GM21786 (cell line): ENCODE measurements around the gene ITGB1BP2.
"Not testable (repeated sequence)": the region's sequence is repeated elsewhere in the genome, so short reads cannot be mapped to it uniquely, and the experiment has no call there.

Experiments used
- ATAC-seq: cut with Tn5 transposase; IDR thresholded peaks from one replicate; pipeline ENCODE4 v1.9.1; 2021; ENCODE audit not compliant: unreplicated experiment

Gene ITGB1BP2

DNA sequence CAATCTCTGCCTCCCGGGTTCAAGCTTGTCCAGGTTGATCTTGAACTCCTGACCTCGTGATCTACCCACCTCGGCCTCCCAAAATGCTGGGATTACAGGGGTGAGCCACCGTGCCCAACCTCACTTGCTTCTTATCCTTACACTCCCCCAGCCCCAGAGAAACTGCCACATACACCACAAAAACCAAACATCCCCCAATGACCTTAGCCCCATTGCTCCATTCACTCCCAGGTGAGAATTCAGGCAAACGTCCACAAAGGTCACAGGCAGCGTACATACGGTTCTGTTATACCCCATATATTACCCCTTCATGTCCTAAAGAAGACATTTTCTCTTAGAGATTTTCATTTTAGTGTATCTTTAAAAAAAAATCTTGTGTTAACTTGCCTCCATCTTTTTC is 1.1 kb upstream of the ITGB1BP2 start:
- ATAC-seq = not testable (repeated sequence)

DNA sequence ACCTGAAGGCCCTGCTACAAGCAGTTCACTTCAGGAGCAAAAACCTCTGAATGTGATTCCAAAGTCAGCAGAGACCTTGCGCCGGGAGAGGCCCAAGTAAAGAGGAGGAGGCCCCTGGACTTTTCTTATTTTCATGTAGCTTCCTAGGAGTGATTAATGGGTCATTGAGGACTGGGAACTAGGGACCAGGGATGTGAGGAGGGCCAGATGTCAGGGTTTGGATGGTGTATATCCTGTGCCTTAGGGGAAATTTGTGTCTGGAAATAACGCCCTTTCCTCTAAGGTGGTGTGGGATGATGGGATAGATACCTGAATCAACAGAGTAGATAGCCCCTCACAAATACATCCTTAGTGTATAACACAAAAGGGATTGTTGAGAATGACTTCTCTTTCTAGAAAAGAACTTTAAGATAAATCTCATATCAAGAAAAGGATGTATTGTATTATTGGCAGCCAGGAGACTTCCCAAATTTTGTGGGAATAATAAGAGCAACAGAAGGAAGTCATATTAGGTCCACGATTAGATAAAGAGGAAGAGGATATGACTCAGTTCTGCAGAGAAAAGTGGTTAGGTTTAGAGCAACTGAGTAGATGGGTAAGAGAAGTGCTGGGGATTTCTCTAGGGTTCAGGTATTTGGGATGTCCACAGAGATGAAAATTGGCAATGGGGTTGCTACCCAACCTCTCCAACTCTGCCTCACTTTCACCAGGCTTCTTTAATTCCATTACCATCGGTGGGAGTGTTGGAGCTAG is 1.1 kb downstream of the ITGB1BP2 start:
- no peak for ATAC-seq

- no peak for ATAC-seq
These were observed 3.0 kb downstream of the ITGB1BP2 start for GRCh38 chrX:71304561-71304960.

GRCh38 chrX:71315917-71316316 is 14.4 kb downstream of the ITGB1BP2 start:
- no peak for ATAC-seq

GRCh38 chrX:71316959-71317358 is 15.4 kb downstream of the ITGB1BP2 start:
- not testable (repeated sequence) for ATAC-seq

DNA sequence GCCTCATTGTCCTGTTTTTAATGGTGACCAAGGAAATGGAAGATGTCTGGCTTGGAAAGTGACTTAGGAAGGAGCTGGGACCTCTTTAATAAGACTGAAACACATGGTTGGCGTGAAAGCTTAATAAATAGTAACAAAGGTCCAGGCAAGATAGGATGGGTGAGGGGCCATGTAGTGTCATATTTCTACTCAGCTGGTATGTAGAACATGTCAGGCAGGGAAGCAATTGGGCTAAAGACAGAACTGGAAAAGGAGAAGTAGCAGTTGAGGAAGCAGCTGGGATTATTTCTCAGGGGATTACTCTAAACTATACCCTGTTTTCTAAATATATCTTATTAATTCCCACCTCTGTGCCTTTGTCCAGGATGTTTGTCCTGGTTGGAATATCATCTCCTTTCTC is 18.6 kb downstream of the ITGB1BP2 start:
- ATAC-seq = no peak

DNA sequence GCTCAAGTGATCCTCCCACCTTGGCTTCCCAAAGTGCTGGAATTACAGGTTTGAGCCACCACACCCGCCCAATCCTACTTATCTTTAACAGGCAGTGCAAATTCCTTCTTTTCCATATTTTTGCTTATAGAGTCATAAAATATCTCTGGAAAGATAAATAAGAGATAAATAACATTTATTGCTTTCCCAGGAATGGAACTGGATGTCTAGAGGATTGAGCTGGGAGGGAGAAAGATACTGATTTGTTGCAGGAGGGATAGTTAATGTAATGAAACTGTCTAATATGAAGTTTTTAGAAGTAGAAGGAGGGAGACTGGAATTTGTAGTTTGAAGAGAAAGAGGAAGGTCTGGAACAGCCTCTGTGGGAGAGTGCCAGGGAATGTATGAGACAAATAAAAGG is 20.2 kb downstream of the ITGB1BP2 start:
- ATAC-seq = no peak

DNA sequence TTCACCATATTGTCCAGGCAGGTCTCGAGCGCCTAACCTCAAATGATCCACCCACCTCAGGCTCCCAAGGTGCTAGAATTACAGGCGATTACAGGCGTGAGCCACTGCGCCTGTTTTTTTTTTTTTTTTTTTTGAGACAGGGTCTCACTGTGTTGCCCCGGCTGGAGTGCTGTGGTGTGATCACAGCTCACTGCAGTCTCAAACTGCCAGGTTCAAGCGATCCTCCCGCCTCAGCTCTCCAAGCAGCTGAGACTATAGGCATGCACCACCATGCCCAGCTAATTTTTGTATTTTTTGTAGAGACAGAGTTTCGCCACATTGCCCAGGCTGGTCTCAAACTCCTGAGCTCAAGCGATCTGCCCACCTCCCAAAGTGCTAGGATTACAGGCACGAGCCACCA is 22.9 kb downstream of the ITGB1BP2 start:
- not testable (repeated sequence) for ATAC-seq

DNA sequence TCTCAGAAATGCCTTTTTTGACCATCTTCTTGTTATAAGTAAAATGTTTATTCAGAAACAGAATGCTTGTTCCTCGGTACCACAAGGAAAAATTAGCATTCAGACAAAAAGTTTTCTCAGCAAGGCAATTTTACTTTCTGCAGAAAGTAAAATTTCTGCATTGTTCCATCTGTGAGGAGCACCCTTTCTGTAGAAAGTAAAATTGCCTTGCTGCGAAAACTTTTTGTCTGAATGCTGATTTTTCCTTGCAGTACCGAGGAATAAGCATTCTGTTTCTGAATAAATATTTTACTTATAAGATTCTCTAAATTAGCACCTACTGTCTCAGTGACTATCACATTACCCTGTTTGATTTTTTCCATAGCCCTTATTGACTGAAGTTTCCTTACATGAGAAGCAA is 24.8 kb downstream of the ITGB1BP2 start:
- ATAC-seq = no peak

GRCh38 chrX:71349151-71349665 is 47.7 kb downstream of the ITGB1BP2 start:
- not testable (repeated sequence) for ATAC-seq

- ATAC-seq = not testable (repeated sequence)
These were observed 48.3 kb downstream of the ITGB1BP2 start for GRCh38 chrX:71349867-71350266.

DNA sequence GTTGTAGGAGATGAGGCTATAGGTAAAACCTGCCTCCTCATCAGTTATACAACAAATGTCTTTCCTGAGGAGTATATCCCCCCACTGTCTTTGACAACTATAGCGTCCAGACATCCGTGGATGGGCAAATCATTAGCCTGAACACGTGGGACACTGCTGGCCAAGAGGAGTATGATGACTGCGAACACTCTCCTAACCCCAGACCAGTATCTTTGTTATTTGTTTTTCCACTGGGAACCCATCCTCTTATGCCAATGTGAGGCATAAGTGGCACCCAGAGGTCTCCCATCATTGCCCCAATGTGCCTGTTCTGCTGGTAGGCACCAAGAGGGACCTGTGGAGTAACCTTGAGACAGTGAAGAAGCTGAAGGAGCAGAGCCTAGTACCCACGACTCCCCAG is 50.9 kb downstream of the ITGB1BP2 start:
- not testable (repeated sequence) for ATAC-seq
